Measurements from ENCODE around the gene GPR141. TPM values are rescaled to one million over a fixed set of nuclear protein-coding genes. Genes with fewer than 3 reads are reported as not detected.

Gene GPR141
- total RNA-seq, 4 donors from 2014 or later: 0.78 TPM; not detected in 2

DNA sequence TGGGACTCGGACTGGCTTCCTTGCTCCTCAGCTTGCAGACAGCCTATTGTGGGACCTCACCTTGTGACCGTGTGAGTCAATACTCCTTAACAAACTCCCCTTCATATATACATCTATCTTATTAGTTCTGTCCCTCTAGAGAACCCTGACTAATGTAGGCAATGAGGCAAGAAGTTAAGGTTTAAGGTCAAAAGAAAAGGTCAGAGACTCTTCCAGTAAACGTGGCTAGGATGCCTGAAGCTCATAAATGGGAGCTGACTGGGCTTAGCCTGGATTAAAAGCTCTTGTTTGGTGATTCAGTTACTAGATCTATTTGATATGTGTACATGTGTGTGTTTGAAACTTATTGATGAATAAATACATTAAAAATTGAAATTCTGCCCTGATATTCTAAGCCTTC, 10.6 kb upstream of the GPR141 start:
- intact Hi-C loops (cut with DNase I): no loop called here
- Histone ChIP-seq H3K9me3 (no peaks in the 10 kb centered on the region), H3K27me3 (no peaks in the 10 kb centered on the region), H3K27ac (no peak overlapping the region), H3K4me1 (no peaks in the 10 kb centered on the region), H3K4me3 (replicated peaks in 1 of 3) (no peak overlapping the region), H3K36me3 (no peaks in the 10 kb centered on the region)
- DNase-seq: no peak
- 82 to 85% methylated on average over 3 of the region's 3 CpGs for WGBS, 2 donors
- TF ChIP-seq, protein P1, sequence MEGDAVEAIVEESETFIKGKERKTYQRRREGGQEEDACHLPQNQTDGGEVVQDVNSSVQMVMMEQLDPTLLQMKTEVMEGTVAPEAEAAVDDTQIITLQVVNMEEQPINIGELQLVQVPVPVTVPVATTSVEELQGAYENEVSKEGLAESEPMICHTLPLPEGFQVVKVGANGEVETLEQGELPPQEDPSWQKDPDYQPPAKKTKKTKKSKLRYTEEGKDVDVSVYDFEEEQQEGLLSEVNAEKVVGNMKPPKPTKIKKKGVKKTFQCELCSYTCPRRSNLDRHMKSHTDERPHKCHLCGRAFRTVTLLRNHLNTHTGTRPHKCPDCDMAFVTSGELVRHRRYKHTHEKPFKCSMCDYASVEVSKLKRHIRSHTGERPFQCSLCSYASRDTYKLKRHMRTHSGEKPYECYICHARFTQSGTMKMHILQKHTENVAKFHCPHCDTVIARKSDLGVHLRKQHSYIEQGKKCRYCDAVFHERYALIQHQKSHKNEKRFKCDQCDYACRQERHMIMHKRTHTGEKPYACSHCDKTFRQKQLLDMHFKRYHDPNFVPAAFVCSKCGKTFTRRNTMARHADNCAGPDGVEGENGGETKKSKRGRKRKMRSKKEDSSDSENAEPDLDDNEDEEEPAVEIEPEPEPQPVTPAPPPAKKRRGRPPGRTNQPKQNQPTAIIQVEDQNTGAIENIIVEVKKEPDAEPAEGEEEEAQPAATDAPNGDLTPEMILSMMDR (IDR thresholded peaks at IDR 0.05): no peak
- TF ChIP-seq POLR2A (IDR thresholded peaks at IDR 0.05): no peak

GRCh38 chr7:37673523-37673922, 10.0 kb upstream of the GPR141 start:
- H3K36me3 ChIP-seq: no peaks in the 10 kb centered on the region
- H3K9me3 ChIP-seq: no peaks in the 10 kb centered on the region
- H3K27me3 ChIP-seq: no peaks in the 10 kb centered on the region
- intact Hi-C loops (cut with DNase I): no loop called here
- WGBS, 2 donors: 91 to 93% methylated on average over 1 of the region's 1 CpG
- no peak overlapping the region for H3K4me3 ChIP-seq (replicated peaks in 1 of 3)
- TF ChIP-seq POLR2A (IDR thresholded peaks at IDR 0.05): no peak
- TF ChIP-seq, protein P1 (IDR thresholded peaks at IDR 0.05): no peak
- H3K4me1 ChIP-seq: no peaks in the 10 kb centered on the region
- no peak overlapping the region for H3K27ac ChIP-seq
- no peak for DNase-seq

- Histone ChIP-seq H3K27me3 (no peaks in the 10 kb centered on the region), H3K4me1 (no peaks in the 10 kb centered on the region), H3K4me3 (replicated peaks in 1 of 3) (no peak overlapping the region), H3K9me3 (no peaks in the 10 kb centered on the region), H3K27ac (no peak overlapping the region), H3K36me3 (no peaks in the 10 kb centered on the region)
- intact Hi-C loops (cut with DNase I): no loop called here
- TF ChIP-seq, protein P1 (IDR thresholded peaks at IDR 0.05): no peak
- TF ChIP-seq POLR2A (IDR thresholded peaks at IDR 0.05): no peak
- 58 to 86% methylated on average over 5 of the region's 5 CpGs for WGBS, 2 donors
- no peak for DNase-seq
Observed at GRCh38 chr7:37674531-37674930, 9.0 kb upstream of the GPR141 start.

GRCh38 chr7:37675749-37676148, 7.8 kb upstream of the GPR141 start:
- intact Hi-C loops (cut with DNase I): no loop called here
- no peak for DNase-seq
- TF ChIP-seq POLR2A (IDR thresholded peaks at IDR 0.05): no peak
- TF ChIP-seq, protein P1 (IDR thresholded peaks at IDR 0.05): no peak
- WGBS, 2 donors: 84 to 94% methylated on average over 1 of the region's 1 CpG
- Histone ChIP-seq H3K27ac (no peak overlapping the region), H3K36me3 (no peaks in the 10 kb centered on the region), H3K4me1 (no peaks in the 10 kb centered on the region), H3K27me3 (no peaks in the 10 kb centered on the region), H3K9me3 (no peaks in the 10 kb centered on the region), H3K4me3 (replicated peaks in 1 of 3) (no peak overlapping the region)

DNA sequence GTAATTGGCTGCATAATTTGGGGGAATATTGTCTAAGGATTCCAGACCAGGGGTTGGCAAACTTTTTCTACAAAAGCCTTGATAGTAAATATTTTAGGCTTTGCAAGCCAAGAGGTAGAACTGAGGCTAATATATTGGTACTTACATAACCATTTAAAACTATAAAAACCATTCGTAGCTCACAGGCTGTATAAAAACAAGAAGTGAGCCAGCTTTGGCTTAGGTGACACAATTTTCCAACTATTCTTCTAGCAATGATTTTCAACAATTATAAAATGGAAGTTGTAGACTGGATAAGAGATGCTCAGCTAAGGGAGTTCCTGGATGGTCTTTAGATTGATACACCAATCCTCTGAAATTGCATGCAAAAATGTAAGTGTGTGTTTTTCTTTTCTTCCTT, 1.4 kb downstream of the GPR141 start:
- no peak for DNase-seq
- intact Hi-C loops (cut with DNase I): no loop called here

More for the DNA sequence above, 1.4 kb downstream of the GPR141 start:
- Histone ChIP-seq H3K27ac (no peak overlapping the region), H3K36me3 (no peaks in the 10 kb centered on the region), H3K4me3 (replicated peaks in 1 of 3) (no peak overlapping the region), H3K4me1 (peaks cover 0 to 12% of the 10 kb centered on the region in 2 donors), H3K27me3 (no peaks in the 10 kb centered on the region), H3K9me3 (no peaks in the 10 kb centered on the region)
- WGBS, 2 donors: 58 to 69% methylated on average over 1 of the region's 1 CpG
- TF ChIP-seq, protein P1 (IDR thresholded peaks at IDR 0.05): no peak
- TF ChIP-seq POLR2A (IDR thresholded peaks at IDR 0.05): no peak
